KMS-11 (cell line): ENCODE data around the gene NPSR1.
A peak's percentile ranks its signal among the peaks of the same experiment; 100 is the strongest.

Experiments
- H2AFZ ChIP-seq: fragments of 200-600 bp; sonication (generic); 2 replicates; pipeline ENCODE4 v1.6.1; 2016; ENCODE audit warnings: antibody characterized with exemption, mixed run types, low read depth
- H3K27ac ChIP-seq: fragments of 200-600 bp; sonication (generic); 2 replicates; pipeline ENCODE4 v1.6.1; 2016; ENCODE audit warnings: mild to moderate bottlenecking, mixed run types
- H3K27me3 ChIP-seq: fragments of 200-600 bp; sonication (generic); 2 replicates; pipeline ENCODE4 v1.6.1; 2017; ENCODE audit warnings: mild to moderate bottlenecking, low read depth, mixed run types, moderate library complexity; ENCODE audit not compliant: insufficient read depth
- H3K36me3 ChIP-seq: fragments of 200-600 bp; sonication (generic); 2 replicates; pipeline ENCODE4 v1.6.1; 2017; ENCODE audit warnings: mild to moderate bottlenecking, mixed run types; ENCODE audit not compliant: insufficient read depth
- H3K4me1 ChIP-seq: fragments of 200-600 bp; sonication (generic); 2 replicates; pipeline ENCODE4 v1.6.1; 2016; ENCODE audit warnings: mild to moderate bottlenecking, low read depth, mixed run types; ENCODE audit not compliant: poor library complexity, severe bottlenecking
- H3K4me2 ChIP-seq: fragments of 200-600 bp; sonication (generic); 2 replicates; pipeline ENCODE4 v1.7.0; 2016; ENCODE audit warnings: mild to moderate bottlenecking, mixed run types
- H3K4me3 ChIP-seq: fragments of 200-600 bp; sonication (generic); IDR thresholded peaks from 2 replicates; pipeline ENCODE4 v1.6.1; 2017; ENCODE audit warnings: low read depth, low read length, mixed read lengths; ENCODE audit not compliant: insufficient read depth
- H3K79me2 ChIP-seq: fragments of 200-600 bp; sonication (generic); 2 replicates; pipeline ENCODE4 v1.6.1; 2016; ENCODE audit warnings: low read depth, mixed run types; ENCODE audit not compliant: insufficient read depth
- H3K9ac ChIP-seq: fragments of 200-600 bp; sonication (generic); 2 replicates; pipeline ENCODE4 v1.6.1; 2016; ENCODE audit warnings: mild to moderate bottlenecking, mixed run types
- H4K20me1 ChIP-seq: fragments of 200-600 bp; sonication (generic); 2 replicates; pipeline ENCODE4 v1.6.1; 2016; ENCODE audit warnings: mild to moderate bottlenecking, mixed run types; ENCODE audit not compliant: insufficient read depth
- TF ChIP-seq, protein P1 (sequence below): fragments of 200-600 bp; sonication (generic); conservative IDR thresholded peaks from 2 replicates; pipeline ENCODE4 v1.6.1; 2017; ENCODE audit warnings: low read depth, mild to moderate bottlenecking, antibody characterized with exemption, low read length, moderate library complexity, mixed read lengths

Gene NPSR1

GRCh38 chr7:34726221-34726620, 68.2 kb downstream of the NPSR1 start:
- no peak overlapping the region for H3K4me2 ChIP-seq
- no peaks in the 10 kb centered on the region for H3K27me3 ChIP-seq
- no peaks in the 10 kb centered on the region for H3K36me3 ChIP-seq
- H3K4me1 ChIP-seq: peaks cover 26% of the 10 kb centered on the region
- TF ChIP-seq, protein P1, sequence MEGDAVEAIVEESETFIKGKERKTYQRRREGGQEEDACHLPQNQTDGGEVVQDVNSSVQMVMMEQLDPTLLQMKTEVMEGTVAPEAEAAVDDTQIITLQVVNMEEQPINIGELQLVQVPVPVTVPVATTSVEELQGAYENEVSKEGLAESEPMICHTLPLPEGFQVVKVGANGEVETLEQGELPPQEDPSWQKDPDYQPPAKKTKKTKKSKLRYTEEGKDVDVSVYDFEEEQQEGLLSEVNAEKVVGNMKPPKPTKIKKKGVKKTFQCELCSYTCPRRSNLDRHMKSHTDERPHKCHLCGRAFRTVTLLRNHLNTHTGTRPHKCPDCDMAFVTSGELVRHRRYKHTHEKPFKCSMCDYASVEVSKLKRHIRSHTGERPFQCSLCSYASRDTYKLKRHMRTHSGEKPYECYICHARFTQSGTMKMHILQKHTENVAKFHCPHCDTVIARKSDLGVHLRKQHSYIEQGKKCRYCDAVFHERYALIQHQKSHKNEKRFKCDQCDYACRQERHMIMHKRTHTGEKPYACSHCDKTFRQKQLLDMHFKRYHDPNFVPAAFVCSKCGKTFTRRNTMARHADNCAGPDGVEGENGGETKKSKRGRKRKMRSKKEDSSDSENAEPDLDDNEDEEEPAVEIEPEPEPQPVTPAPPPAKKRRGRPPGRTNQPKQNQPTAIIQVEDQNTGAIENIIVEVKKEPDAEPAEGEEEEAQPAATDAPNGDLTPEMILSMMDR: no peak
- no peak overlapping the region for H3K4me3 ChIP-seq
- H3K27ac ChIP-seq: no peak overlapping the region
- no peak overlapping the region for H3K9ac ChIP-seq
- H2AFZ ChIP-seq: no peak overlapping the region
- no peaks in the 10 kb centered on the region for H4K20me1 ChIP-seq
- no peaks in the 10 kb centered on the region for H3K79me2 ChIP-seq

DNA sequence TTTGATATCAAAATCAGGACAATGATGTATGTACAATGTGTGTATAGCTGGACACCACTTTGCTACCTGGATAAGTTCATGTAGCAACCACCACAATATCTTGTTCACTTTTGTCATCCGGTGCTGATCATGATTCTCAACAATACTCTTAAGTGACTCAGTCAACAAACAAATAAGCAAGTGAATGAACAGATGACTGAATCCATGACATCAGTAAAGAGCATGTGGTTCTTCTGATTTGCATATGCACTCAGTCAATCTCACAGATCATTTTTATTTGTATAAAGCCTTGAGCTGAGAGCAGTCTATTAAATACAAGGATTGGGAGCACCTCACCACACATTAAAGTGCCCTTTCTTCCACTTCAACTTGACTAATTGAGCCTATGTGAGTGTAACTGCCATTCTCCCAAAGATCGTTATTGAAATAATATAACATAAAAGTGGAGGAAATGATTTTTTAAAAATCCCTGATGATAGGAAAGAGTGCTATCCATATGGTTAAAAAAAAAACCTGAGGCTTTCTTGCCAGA, 69.5 kb downstream of the NPSR1 start:
- H3K9ac ChIP-seq: no peak overlapping the region
- no peak overlapping the region for H2AFZ ChIP-seq
- H3K36me3 ChIP-seq: no peaks in the 10 kb centered on the region
- H3K27ac ChIP-seq: no peak overlapping the region
- H3K4me3 ChIP-seq: no peak overlapping the region
- peaks cover 39% of the 10 kb centered on the region for H3K4me1 ChIP-seq
- no peaks in the 10 kb centered on the region for H3K27me3 ChIP-seq
- H4K20me1 ChIP-seq: no peaks in the 10 kb centered on the region
- TF ChIP-seq, protein P1: no peak
- H3K79me2 ChIP-seq: no peaks in the 10 kb centered on the region
- H3K4me2 ChIP-seq: no peak overlapping the region

DNA sequence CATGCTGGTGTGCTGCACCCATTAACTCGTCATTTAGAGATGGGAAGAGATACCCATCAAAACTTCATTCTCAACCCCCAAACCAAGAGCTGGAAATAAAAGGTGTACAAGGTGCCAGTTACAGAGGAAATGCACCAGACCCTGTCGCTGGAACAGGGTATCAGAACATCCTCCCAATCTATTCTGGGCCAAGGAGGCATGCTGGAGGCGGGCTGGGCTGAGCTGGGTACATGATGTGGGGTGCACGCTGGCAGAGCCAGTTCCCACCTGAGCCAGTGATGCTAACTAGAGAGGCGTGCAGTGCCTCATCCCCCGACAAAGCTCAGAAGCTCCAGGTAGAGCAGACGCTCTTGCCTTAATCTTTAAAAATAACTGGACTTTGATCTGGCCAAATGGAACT, 70.1 kb downstream of the NPSR1 start:
- Histone ChIP-seq H2AFZ (no peak overlapping the region), H3K27ac (no peak overlapping the region), H3K4me2 (no peak overlapping the region), H3K36me3 (no peaks in the 10 kb centered on the region), H3K4me1 (peaks cover 45% of the 10 kb centered on the region), H3K27me3 (no peaks in the 10 kb centered on the region), H3K9ac (no peak overlapping the region), H4K20me1 (no peaks in the 10 kb centered on the region), H3K4me3 (no peak overlapping the region), H3K79me2 (no peaks in the 10 kb centered on the region)
- TF ChIP-seq, protein P1: no peak

DNA sequence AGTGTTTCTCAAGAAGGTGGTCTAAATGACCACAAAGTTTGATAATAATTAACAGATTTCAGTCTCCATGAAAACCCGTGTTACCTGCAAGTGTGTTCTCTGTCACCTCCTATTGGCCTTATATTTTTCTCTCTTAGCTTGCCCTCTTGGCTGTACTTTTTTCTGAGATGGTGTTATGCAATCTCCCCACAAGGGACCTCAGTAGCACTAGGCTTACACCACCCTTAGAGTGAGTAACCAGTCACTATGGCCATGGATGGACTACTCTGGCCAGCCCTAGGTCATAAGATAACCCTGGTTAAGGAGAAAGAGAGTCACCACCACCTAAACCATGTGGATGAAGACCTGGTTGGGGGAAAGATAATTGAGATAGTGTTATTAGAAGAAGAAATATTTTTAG, 76.8 kb downstream of the NPSR1 start:
- TF ChIP-seq, protein P1: no peak
- no peaks in the 10 kb centered on the region for H3K79me2 ChIP-seq
- H3K36me3 ChIP-seq: no peaks in the 10 kb centered on the region
- H3K4me3 ChIP-seq: no peak overlapping the region
- H2AFZ ChIP-seq: peak overlapping the region; percentile 32; the same call in 1 of the 2 replicates
- H4K20me1 ChIP-seq: no peaks in the 10 kb centered on the region
- H3K27me3 ChIP-seq: no peaks in the 10 kb centered on the region
- H3K4me1 ChIP-seq: peaks cover 95% of the 10 kb centered on the region
- peak overlapping the region; percentile 65 for H3K27ac ChIP-seq
- H3K9ac ChIP-seq: no peak overlapping the region
- peak overlapping the region; percentile 66 for H3K4me2 ChIP-seq
